Measurements from ENCODE around the gene NDRG4. TPM values are rescaled to one million over a fixed set of nuclear protein-coding genes. Genes with fewer than 3 reads are reported as not detected.
A peak's percentile ranks its signal among the peaks of the same experiment; 100 is the strongest.

Gene NDRG4
- total and polyA plus RNA-seq, 2 of the 13 experiments (the other 11 are each of a cell fraction or from before 2014, with no cell fraction given): 1.7 to 2.7 TPM

DNA sequence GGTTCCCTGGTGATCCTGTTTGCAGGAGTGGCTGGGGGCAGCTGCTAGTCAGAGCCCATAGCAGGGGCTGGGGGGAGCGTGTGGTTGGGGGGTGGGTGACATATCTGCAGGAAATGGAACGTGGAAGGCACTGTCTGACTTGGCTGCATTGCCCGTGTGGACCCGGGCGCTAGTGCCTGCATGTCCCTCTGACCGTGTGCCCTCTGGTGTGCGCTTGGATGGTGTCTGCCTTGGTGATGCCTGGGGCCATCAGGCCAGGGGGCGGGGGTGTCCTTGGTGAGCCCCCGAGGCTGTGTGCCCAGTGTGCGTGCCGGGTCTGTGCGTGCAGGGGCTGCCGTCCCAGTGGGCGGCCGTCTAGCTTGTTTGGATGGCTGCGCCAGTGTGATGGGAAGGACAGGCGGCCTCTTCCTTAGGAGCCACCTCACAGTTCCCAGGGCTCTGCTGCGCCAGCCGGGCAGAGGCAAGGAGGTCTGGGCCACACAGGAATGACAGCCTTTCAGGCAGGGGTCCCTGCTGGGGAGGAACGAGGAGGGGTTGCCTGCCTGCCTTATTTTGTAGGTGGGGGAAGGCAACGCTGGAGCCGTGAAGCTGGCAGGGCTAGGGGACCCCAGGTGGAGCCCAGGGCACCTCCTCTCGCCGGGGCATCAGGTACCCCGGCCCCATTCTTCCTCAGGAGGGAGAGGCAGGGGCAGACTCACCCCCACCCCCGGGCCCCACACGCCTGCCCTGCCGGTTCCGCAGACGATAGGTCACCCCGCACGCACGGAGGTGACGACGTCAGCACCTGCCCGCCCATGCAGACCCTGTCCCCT lies 693 bp downstream of the NDRG4 start:
- Histone ChIP-seq H3K9ac (ENCODE audit: insufficient read depth, low read depth, low read length) (peak overlapping the region; percentile 10; the same call in 1 of the 2 replicates), H3K79me2 (ENCODE audit: insufficient read depth, low read length) (no peaks in the 10 kb centered on the region), H3K27me3 (ENCODE audit: control insufficient read depth in 1 of 2, insufficient read depth in 2 of 2, low read length in 2 of 2) (peaks cover 0 to 8% of the 10 kb centered on the region in 2 experiments; a peak in 2 of 5 replicates), H4K20me1 (ENCODE audit: insufficient read depth, low read length) (no peaks in the 10 kb centered on the region), H3K4me3 (replicated peaks in 1 of 3; ENCODE audit: insufficient read depth in 1 of 3, low read depth in 2 of 3, low read length in 3 of 3) (peak overlapping the region; percentile 46 to 77 (median 48); a peak in 5 of 6 replicates), H3K27ac (ENCODE audit: extremely low read length, insufficient read depth, low read length) (no peak overlapping the region), H3K36me3 (replicated peaks in 1 of 2; ENCODE audit: control insufficient read depth in 1 of 2, insufficient read depth in 2 of 2, low read length in 2 of 2) (no peaks in the 10 kb centered on the region), H3K4me1 (ENCODE audit: insufficient read depth, low read length) (peaks cover 41% of the 10 kb centered on the region), H3K4me2 (ENCODE audit: low read depth, low read length) (peak overlapping the region; percentile 92), H2AFZ (ENCODE audit: low read length) (no peak overlapping the region), H3K9me3 (ENCODE audit: low read length) (no peaks in the 10 kb centered on the region)
- in situ Hi-C loops (cut with HindIII; ENCODE audit: extremely low pct_ligation_motif_present, low pct_unique_long_range_greater_than_20kb): loop anchor here (10.0 kb wide), 1 partner anchor 234 kb away; the partner anchor contains the start of gene GOT2
- no peak for DNase-seq (ENCODE audit: low spot score)
- CTCF ChIA-PET (ENCODE audit: low intra/inter-chr PET ratio, low total read pairs): no interaction called here
- BruUV-seq (replicated peaks): no TSS peak
- FAIRE-seq: no peak
- intact Hi-C loops (cut with micrococcal nuclease; ENCODE audit: unreplicated experiment): no loop called here
- peak; percentile 48 for ATAC-seq
- POLR2A ChIA-PET: no interaction called here
- WGBS (ENCODE audit: low lambda C conversion rate): 35% methylated on average over 22 of the region's 36 CpGs
- TF ChIP-seq ZZZ3 (CRISPR knock-in tag; IDR thresholded peaks at IDR 0.05; ENCODE audit: borderline replicate concordance): no peak
- TF ChIP-seq ZNF749 (CRISPR knock-in tag; IDR thresholded peaks at IDR 0.05; ENCODE audit: borderline replicate concordance): no peak
- TF ChIP-seq KDM2A (CRISPR knock-in tag; IDR thresholded peaks at IDR 0.05; ENCODE audit: borderline replicate concordance, low read depth): peak; percentile 2; the same call in 1 of the 2 replicates
- TF ChIP-seq REXO4 (CRISPR knock-in tag; IDR thresholded peaks at IDR 0.05; ENCODE audit: borderline replicate concordance): no peak
- TF ChIP-seq SIN3A (IDR thresholded peaks at IDR 0.05; ENCODE audit: borderline replicate concordance, low read depth, low read length): peak; percentile 6; the same call in 1 of the 2 replicates
- TF ChIP-seq HIVEP1 (CRISPR knock-in tag; IDR thresholded peaks at IDR 0.05): peak; percentile 51; the same call in 1 of the 2 replicates
- 0 out of 2 replicates have a peak, but pooled peaks have one; percentile 17 for TF ChIP-seq HNRNPL (IDR thresholded peaks at IDR 0.05; ENCODE audit: low read depth, low read length)
- TF ChIP-seq ARNTL (CRISPR knock-in tag; IDR thresholded peaks at IDR 0.05): no peak
- TF ChIP-seq MAX (IDR thresholded peaks at IDR 0.05): peak; percentile 42; the same call in 1 of the 2 replicates
- 0 out of 2 replicates have a peak, but pooled peaks have one; percentile 24 for TF ChIP-seq ZNF800 (CRISPR knock-in tag; IDR thresholded peaks at IDR 0.05)
- peak; percentile 11; the same call in 1 of the 2 replicates for TF ChIP-seq SP2 (CRISPR knock-in tag; IDR thresholded peaks at IDR 0.05)
- peak; percentile 38; the same call in 1 of the 2 replicates for TF ChIP-seq ZNF777 (CRISPR knock-in tag; IDR thresholded peaks at IDR 0.05)
- 0 out of 2 replicates have a peak, but pooled peaks have one; percentile 38 for TF ChIP-seq HDAC1 (CRISPR knock-in tag; IDR thresholded peaks at IDR 0.05)
- peak; percentile 6; the same call in 1 of the 2 replicates for TF ChIP-seq MYC (CRISPR knock-in tag; IDR thresholded peaks at IDR 0.05; ENCODE audit: borderline replicate concordance)
- TF ChIP-seq, protein P1, sequence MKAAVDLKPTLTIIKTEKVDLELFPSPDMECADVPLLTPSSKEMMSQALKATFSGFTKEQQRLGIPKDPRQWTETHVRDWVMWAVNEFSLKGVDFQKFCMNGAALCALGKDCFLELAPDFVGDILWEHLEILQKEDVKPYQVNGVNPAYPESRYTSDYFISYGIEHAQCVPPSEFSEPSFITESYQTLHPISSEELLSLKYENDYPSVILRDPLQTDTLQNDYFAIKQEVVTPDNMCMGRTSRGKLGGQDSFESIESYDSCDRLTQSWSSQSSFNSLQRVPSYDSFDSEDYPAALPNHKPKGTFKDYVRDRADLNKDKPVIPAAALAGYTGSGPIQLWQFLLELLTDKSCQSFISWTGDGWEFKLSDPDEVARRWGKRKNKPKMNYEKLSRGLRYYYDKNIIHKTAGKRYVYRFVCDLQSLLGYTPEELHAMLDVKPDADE (CRISPR knock-in tag; IDR thresholded peaks at IDR 0.05): no peak
- TF ChIP-seq CREM (IDR thresholded peaks at IDR 0.05): no peak
- no peak for TF ChIP-seq CREM (CRISPR knock-in tag; IDR thresholded peaks at IDR 0.05)
- no peak for TF ChIP-seq ZHX1 (CRISPR knock-in tag; IDR thresholded peaks at IDR 0.05; ENCODE audit: low read depth)
